Type B pancreatic cell (in vitro differentiated cells): ENCODE results near the gene CCDC63. TPM values are rescaled to one million over a fixed set of nuclear protein-coding genes. Genes with fewer than 3 reads are reported as not detected.

Experiments
- DNase-seq: peaks from one replicate; pipeline ENCODE4 v3.0.0; 2021; ENCODE audit warnings: mixed read lengths; ENCODE audit not compliant: unreplicated experiment; ENCODE audit errors: extremely low spot score
- H3K27ac Mint-ChIP-seq: 2 replicates; pipeline ENCODE4 v1.8.0; 2021; ENCODE audit warnings: mild to moderate bottlenecking, mixed read lengths
- H3K27me3 Mint-ChIP-seq: 2 replicates; pipeline ENCODE4 v1.8.0; 2021; ENCODE audit warnings: mixed read lengths
- H3K36me3 Mint-ChIP-seq: 2 replicates; pipeline ENCODE4 v1.8.0; 2021; ENCODE audit warnings: mixed read lengths
- H3K4me1 Mint-ChIP-seq: one replicate; pipeline ENCODE4 v1.8.0; 2021; ENCODE audit warnings: mixed read lengths; ENCODE audit not compliant: unreplicated experiment
- H3K4me3 Mint-ChIP-seq: 2 replicates; pipeline ENCODE4 v1.8.0; 2021; ENCODE audit warnings: mild to moderate bottlenecking, mixed read lengths
- H3K9me3 Mint-ChIP-seq: 2 replicates; pipeline ENCODE4 v1.8.0; 2021; ENCODE audit warnings: mixed read lengths
- CTCF ChIP-seq: fragments of 200-600 bp; sonication (generic); conservative IDR thresholded peaks from 2 replicates; pipeline ENCODE4 v1.5.0; 2021; ENCODE audit warnings: antibody characterized with exemption, mild to moderate bottlenecking
- total RNA-seq: library from RNA; stranded (reverse); gene quantifications from 2 replicates; pipeline ENCODE4 v1.2.1, GENCODE V29; 2021; ENCODE audit warnings: low replicate concordance

The CCDC63 gene
- total RNA-seq, 1 donor from 2014 or later, result not detected

- TF ChIP-seq CTCF, result no peak
- no peak for DNase-seq
- no peaks in the 10 kb centered on the region for H3K9me3 Mint-ChIP-seq
- peaks cover 24% of the 10 kb centered on the region for H3K27me3 Mint-ChIP-seq
- H3K4me3 Mint-ChIP-seq, result no peak overlapping the region
- H3K36me3 Mint-ChIP-seq, result no peaks in the 10 kb centered on the region
- H3K4me1 Mint-ChIP-seq, result peaks cover 5% of the 10 kb centered on the region
- no peak overlapping the region for H3K27ac Mint-ChIP-seq
Measured at GRCh38 chr12:110809149-110809548, 37.6 kb upstream of the CCDC63 start.

GRCh38 chr12:110811972-110812371 is 34.8 kb upstream of the CCDC63 start:
- no peak overlapping the region for H3K4me3 Mint-ChIP-seq
- no peak overlapping the region for H3K27ac Mint-ChIP-seq
- no peaks in the 10 kb centered on the region for H3K9me3 Mint-ChIP-seq
- H3K27me3 Mint-ChIP-seq, result peaks cover 38% of the 10 kb centered on the region
- H3K36me3 Mint-ChIP-seq, result no peaks in the 10 kb centered on the region
- TF ChIP-seq CTCF, result no peak
- DNase-seq, result no peak
- H3K4me1 Mint-ChIP-seq, result peaks cover 5% of the 10 kb centered on the region

GRCh38 chr12:110813285-110813684 is 33.5 kb upstream of the CCDC63 start:
- Mint-ChIP-seq H3K36me3 (no peaks in the 10 kb centered on the region), H3K27me3 (peaks cover 38% of the 10 kb centered on the region), H3K4me1 (peaks cover 5% of the 10 kb centered on the region), H3K27ac (no peak overlapping the region), H3K4me3 (no peak overlapping the region), H3K9me3 (no peaks in the 10 kb centered on the region)
- TF ChIP-seq CTCF, result no peak
- no peak for DNase-seq

- H3K27me3 Mint-ChIP-seq, result peaks cover 36% of the 10 kb centered on the region
- peaks cover 5% of the 10 kb centered on the region for H3K4me1 Mint-ChIP-seq
- no peaks in the 10 kb centered on the region for H3K36me3 Mint-ChIP-seq
- H3K4me3 Mint-ChIP-seq, result no peak overlapping the region
- H3K9me3 Mint-ChIP-seq, result no peaks in the 10 kb centered on the region
- no peak for DNase-seq
- no peak for TF ChIP-seq CTCF
- H3K27ac Mint-ChIP-seq, result no peak overlapping the region
Measured at GRCh38 chr12:110813756-110814155, 33.0 kb upstream of the CCDC63 start.

- Mint-ChIP-seq H3K4me1 (peaks cover 5% of the 10 kb centered on the region), H3K27ac (no peak overlapping the region), H3K9me3 (no peaks in the 10 kb centered on the region), H3K27me3 (peaks cover 35% of the 10 kb centered on the region), H3K36me3 (no peaks in the 10 kb centered on the region), H3K4me3 (no peak overlapping the region)
- DNase-seq, result no peak
- no peak for TF ChIP-seq CTCF
Measured at GRCh38 chr12:110816248-110816647, 30.5 kb upstream of the CCDC63 start.

GRCh38 chr12:110816779-110817178 is 30.0 kb upstream of the CCDC63 start:
- Mint-ChIP-seq H3K27me3 (peaks cover 30% of the 10 kb centered on the region), H3K9me3 (no peaks in the 10 kb centered on the region)

More at GRCh38 chr12:110816779-110817178, 30.0 kb upstream of the CCDC63 start:
- Mint-ChIP-seq H3K36me3 (no peaks in the 10 kb centered on the region), H3K27ac (no peak overlapping the region), H3K4me1 (peaks cover 5% of the 10 kb centered on the region), H3K4me3 (no peak overlapping the region)
- TF ChIP-seq CTCF, result no peak
- DNase-seq, result no peak
